GM10266 (cell line): Measurements from ENCODE around the gene GTF2I.
A peak's percentile ranks its signal among the peaks of the same experiment; 100 is the strongest.
"Not testable (repeated sequence)": the region's sequence is repeated elsewhere in the genome, so short reads cannot be mapped to it uniquely, and the experiment has no call there.

Experiments used
- DNase-seq: peaks from one replicate; pipeline ENCODE4 v3.0.0; 2012; ENCODE audit errors: extremely low spot score
- CTCF ChIP-seq: IDR thresholded peaks from 2 replicates; pipeline ENCODE4 v1.5.1; 2012; ENCODE audit warnings: mild to moderate bottlenecking, low read depth; ENCODE audit not compliant: control insufficient read depth, insufficient read depth; ENCODE audit errors: missing control alignments

The GTF2I gene

DNA sequence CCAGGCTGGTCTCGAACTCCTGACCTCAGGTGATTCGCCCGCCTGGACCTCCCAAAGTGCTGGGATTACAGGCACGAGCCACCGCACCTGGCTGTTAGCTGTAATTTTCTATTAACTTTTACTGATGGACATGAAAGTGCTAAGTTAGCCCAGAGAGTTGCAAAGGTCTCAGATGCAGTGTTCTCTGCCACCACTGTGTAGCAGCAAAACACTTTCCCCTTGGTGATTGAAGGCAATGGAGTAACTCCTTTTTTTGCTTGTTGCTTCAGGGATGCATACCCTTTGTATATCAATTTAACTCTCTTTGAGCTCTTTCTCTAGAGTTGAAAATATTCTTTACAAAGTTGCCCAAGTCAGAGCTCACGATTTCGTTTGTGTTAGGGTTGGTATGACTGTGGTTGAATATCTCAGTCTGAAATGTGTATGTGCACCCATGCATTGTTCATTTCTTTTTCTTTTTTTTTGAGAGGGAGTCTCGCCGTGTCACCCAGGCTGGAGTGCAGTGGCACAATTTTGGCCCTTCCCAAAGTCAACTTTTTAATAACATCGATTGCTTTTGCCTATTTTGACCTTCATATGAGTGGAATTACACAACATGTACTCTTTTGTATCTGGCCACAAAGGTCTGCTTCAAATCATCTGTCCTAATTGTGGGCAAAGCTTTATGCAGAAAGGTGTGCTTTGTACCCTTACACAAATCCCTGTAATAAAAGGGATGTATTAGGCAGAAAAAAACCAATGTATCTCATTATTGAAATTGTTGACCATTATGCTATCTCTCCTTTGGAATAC is 52.6 kb downstream of the GTF2I start:
- TF ChIP-seq CTCF: peak; percentile 19
- no peak for DNase-seq

DNA sequence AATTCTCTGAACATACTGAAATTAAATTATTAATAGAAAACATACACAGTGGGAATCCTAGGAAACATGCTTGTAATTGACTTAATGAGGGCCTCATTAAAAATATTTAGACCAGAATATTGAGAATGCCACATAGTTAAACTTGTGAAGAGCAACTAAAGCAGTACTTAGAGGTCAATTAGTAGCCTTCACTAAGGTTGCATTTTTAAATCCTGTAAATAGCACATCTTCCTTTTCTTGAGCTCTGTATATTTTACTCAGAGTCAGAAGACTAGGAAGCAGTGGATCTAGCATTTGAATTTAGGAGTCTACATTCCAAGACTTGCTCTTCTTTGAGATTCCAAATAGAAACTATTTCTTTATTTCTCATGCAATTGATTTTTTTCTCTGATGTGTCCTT is 56.0 kb downstream of the GTF2I start:
- no peak for DNase-seq
- no peak for TF ChIP-seq CTCF

DNA sequence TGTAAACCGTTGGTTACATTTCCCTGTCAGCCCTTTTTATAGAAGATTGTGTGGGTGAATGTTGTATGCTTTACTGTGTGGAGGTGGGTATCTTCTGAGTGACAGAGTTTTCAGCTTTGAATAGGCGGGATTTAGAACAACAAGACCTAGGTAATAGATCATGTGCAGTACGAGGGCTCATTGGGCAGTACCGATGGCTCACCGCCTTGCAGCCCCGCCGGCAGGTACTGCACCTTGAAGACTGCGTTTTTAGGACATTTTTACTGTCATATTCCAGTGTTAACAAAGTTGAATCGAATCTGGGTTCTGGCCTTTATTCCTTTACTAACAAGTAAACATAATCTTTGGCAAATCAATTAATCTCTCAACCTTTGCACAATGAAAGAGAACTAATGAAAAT is 60.4 kb downstream of the GTF2I start:
- no peak for DNase-seq
- no peak for TF ChIP-seq CTCF

DNA sequence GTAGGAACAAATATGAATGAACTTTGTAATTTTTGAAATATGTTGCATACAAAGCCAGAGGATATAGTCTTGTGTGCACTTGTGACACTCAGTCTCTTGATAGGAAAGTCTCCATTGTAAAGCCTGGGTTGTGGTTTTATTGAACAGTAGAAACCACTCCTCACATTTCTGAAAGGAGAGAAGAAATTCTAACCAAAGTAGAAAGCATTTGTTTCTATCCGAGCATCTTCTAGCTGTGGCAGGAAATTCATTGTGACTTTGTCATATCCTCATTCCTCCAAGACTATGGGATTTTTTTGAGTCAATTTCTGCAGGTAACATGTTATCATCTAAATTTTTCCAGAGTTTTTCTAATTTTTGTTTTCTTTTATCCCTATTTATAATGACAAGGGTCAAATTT is 60.8 kb downstream of the GTF2I start:
- DNase-seq: no peak
- no peak for TF ChIP-seq CTCF

- TF ChIP-seq CTCF: no peak
- no peak for DNase-seq
These were observed 64.6 kb downstream of the GTF2I start for GRCh38 chr7:74722153-74722552.

DNA sequence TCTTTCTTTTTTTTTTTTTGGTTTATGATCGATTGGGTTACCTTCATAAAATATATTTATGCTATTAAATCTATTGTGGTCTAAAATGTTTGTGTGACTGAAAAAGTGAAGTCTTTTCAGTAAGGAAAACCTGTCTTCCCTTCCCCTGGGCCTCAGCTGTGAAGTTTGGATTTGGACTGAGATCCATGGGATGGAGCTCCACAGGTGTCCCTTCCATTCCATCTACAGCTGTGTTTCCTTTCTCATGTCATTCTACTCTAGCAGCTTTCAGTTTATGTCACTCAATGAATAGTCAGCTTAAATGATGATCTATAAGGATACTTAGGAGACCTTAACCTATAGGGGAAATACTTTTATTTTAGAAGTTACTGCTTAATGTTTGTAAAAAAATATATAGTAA is 68.3 kb downstream of the GTF2I start:
- no peak for DNase-seq
- TF ChIP-seq CTCF: no peak

- no peak for DNase-seq
- TF ChIP-seq CTCF: no peak
These were observed 69.0 kb downstream of the GTF2I start for GRCh38 chr7:74726309-74727101.

DNA sequence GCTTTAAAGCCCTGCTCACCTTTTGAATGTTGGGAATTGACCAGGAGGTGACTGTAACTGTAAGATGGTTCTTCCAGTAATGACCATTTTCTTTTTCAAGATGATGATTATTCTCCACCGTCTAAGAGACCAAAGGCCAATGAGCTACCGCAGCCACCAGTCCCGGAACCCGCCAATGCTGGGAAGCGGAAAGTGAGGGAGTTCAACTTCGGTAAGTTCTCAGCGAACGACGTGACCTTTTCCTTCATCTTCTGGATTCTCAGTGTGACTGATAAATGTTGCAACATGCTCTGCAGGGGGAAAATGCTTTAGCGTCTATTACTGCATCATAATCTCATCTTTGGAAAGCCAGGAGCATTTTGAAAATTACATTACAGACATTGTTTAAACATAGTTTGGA is 71.2 kb downstream of the GTF2I start:
- not testable (repeated sequence) for DNase-seq

DNA sequence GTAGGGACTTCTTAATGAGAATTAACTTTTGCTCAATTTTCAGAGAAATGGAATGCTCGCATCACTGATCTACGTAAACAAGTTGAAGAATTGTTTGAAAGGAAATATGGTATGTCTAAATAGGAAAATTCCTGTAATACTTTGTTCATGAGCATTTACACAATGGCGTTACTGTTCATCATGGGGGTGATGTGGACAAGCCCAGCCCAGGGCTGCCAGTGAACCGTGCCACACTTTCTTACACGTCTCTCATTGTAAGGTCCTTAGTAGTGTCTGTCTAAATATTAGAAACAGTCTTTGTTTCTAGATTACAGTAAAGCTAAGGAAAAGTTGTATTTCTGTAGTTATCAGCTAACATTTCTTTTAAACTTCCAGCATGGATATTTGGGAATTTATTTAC is 72.7 kb downstream of the GTF2I start:
- DNase-seq: not testable (repeated sequence)

- not testable (repeated sequence) for DNase-seq
These were observed 82.6 kb downstream of the GTF2I start for GRCh38 chr7:74739974-74740703.
